Measurements from ENCODE around the gene GCN1. TPM values are rescaled to one million over a fixed set of nuclear protein-coding genes. Genes with fewer than 3 reads are reported as not detected.

The GCN1 gene
- total RNA-seq, 1 donor from 2014 or later: 123 TPM

DNA sequence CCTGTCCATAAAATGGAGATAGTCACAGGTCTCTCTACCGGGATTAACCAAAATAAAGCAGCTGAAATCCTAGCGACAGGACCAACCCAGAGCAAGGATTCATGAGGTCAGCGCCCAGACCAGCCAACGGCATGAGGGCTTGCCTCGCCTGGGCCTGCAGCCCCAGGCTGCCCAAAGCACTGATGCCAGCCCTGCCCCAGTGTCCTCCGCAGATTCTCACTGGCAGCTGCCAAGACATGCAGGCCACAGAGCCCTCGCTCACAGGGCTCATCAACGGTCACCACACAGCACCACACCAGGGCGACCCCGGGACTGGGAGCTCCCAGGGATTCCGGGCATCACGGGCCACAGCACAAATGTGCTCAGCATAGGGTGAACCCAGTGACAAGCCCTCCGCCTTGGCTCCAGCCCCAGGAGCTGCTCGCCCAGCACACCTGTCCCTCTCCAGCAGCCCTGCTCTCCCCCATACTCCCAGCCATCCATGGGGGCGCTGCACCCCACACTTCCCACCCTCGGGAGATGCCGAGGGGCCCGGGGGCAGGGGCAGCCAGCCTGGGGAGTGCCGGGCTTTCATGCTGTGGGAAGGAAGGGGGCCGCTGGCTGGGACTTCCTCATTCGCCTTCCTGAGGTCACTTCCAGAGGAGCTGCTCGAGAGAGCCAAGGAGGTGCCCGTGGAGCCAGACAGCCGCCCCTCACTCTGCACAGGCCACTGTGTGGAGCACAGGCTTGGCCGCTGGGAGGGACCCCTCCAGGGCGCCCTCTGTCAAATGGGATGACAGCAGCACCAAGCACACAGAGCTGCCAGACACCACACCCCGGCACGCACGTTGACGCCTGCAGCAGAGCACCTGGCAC, 92.1 kb downstream of the GCN1 start:
- Histone ChIP-seq H3K27me3 (ENCODE audit: insufficient read depth, low read length) (no peaks in the 10 kb centered on the region), H2AFZ (ENCODE audit: low read depth, low read length) (no peak overlapping the region), H3K4me1 (ENCODE audit: insufficient read depth, low read length) (peaks cover 4% of the 10 kb centered on the region), H3K4me2 (ENCODE audit: low read length) (no peak overlapping the region), H3K79me2 (ENCODE audit: insufficient read depth, low read length) (peaks cover 88% of the 10 kb centered on the region), H3K9me3 (ENCODE audit: insufficient read depth, low read depth, low read length) (no peaks in the 10 kb centered on the region), H3K27ac (ENCODE audit: low read depth, low read length) (no peak overlapping the region), H3K36me3 (ENCODE audit: insufficient read depth, low read length) (peaks cover 11% of the 10 kb centered on the region), H3K9ac (ENCODE audit: low read length) (no peak overlapping the region), H3K4me3 (ENCODE audit: insufficient read depth, low read depth, low read length) (no peak overlapping the region), H4K20me1 (ENCODE audit: insufficient read depth, low read length) (peaks cover 92% of the 10 kb centered on the region)
- no peak overlapping the region for H3K4me3 Mint-ChIP-seq (ENCODE audit: unreplicated experiment)
- H3K9me3 Mint-ChIP-seq (ENCODE audit: unreplicated experiment): no peaks in the 10 kb centered on the region
- H3K27ac Mint-ChIP-seq (ENCODE audit: unreplicated experiment): no peak overlapping the region
- peaks cover 5% of the 10 kb centered on the region for H3K4me1 Mint-ChIP-seq (ENCODE audit: low read depth, unreplicated experiment)
- H3K27me3 Mint-ChIP-seq (ENCODE audit: low read depth, unreplicated experiment): no peaks in the 10 kb centered on the region
- H3K36me3 Mint-ChIP-seq (ENCODE audit: low read depth, unreplicated experiment): peaks cover 11% of the 10 kb centered on the region
- DNase-seq (ENCODE audit: low read depth) (no peak), FAIRE-seq (no peak)
- TF ChIP-seq, protein P1, sequence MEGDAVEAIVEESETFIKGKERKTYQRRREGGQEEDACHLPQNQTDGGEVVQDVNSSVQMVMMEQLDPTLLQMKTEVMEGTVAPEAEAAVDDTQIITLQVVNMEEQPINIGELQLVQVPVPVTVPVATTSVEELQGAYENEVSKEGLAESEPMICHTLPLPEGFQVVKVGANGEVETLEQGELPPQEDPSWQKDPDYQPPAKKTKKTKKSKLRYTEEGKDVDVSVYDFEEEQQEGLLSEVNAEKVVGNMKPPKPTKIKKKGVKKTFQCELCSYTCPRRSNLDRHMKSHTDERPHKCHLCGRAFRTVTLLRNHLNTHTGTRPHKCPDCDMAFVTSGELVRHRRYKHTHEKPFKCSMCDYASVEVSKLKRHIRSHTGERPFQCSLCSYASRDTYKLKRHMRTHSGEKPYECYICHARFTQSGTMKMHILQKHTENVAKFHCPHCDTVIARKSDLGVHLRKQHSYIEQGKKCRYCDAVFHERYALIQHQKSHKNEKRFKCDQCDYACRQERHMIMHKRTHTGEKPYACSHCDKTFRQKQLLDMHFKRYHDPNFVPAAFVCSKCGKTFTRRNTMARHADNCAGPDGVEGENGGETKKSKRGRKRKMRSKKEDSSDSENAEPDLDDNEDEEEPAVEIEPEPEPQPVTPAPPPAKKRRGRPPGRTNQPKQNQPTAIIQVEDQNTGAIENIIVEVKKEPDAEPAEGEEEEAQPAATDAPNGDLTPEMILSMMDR (IDR thresholded peaks at IDR 0.05; ENCODE audit: insufficient read depth, low read depth, low read length): no peak
- TF ChIP-seq EZH2 (IDR thresholded peaks at IDR 0.05; ENCODE audit: insufficient read depth, low read length): no peak

DNA sequence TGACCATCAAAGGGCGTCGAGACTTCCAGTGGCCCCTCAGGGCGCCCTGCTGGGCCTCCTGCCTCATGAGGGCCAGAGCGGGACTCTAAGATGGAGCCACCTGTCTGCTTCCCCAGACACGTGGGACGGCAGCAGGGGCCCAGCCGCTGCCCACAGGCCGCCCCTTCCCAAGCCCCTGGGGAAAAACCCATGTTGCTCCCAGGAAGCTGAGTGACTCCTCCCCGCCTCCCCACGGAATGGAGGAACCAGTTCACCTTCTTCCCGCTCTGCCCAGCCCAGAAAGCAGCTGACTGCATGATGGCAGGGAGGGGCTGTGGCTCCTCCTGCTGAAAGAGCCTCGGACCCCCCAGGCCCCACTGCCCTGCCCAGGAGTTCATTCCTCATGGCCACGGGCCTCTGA, 92.9 kb downstream of the GCN1 start:
- H3K9me3 Mint-ChIP-seq (ENCODE audit: unreplicated experiment): no peaks in the 10 kb centered on the region
- H3K4me3 Mint-ChIP-seq (ENCODE audit: unreplicated experiment): no peak overlapping the region
- no peaks in the 10 kb centered on the region for H3K27me3 Mint-ChIP-seq (ENCODE audit: low read depth, unreplicated experiment)
- no peak overlapping the region for H3K9ac ChIP-seq (ENCODE audit: low read length)
- H3K27ac Mint-ChIP-seq (ENCODE audit: unreplicated experiment): no peak overlapping the region
- peaks cover 4% of the 10 kb centered on the region for H3K4me1 ChIP-seq (ENCODE audit: insufficient read depth, low read length)
- peaks cover 5% of the 10 kb centered on the region for H3K4me1 Mint-ChIP-seq (ENCODE audit: low read depth, unreplicated experiment)
- no peak for TF ChIP-seq EZH2 (IDR thresholded peaks at IDR 0.05; ENCODE audit: insufficient read depth, low read length)
- TF ChIP-seq, protein P1 (IDR thresholded peaks at IDR 0.05; ENCODE audit: insufficient read depth, low read depth, low read length): no peak
- peaks cover 80% of the 10 kb centered on the region for H3K79me2 ChIP-seq (ENCODE audit: insufficient read depth, low read length)
- peaks cover 11% of the 10 kb centered on the region for H3K36me3 Mint-ChIP-seq (ENCODE audit: low read depth, unreplicated experiment)
- H3K36me3 ChIP-seq (ENCODE audit: insufficient read depth, low read length): peaks cover 14% of the 10 kb centered on the region
- H3K27ac ChIP-seq (ENCODE audit: low read depth, low read length): no peak overlapping the region
- no peak for FAIRE-seq
- no peaks in the 10 kb centered on the region for H3K27me3 ChIP-seq (ENCODE audit: insufficient read depth, low read length)
- no peak for DNase-seq (ENCODE audit: low read depth)
- no peaks in the 10 kb centered on the region for H3K9me3 ChIP-seq (ENCODE audit: insufficient read depth, low read depth, low read length)
- no peak overlapping the region for H3K4me3 ChIP-seq (ENCODE audit: insufficient read depth, low read depth, low read length)
- H3K4me2 ChIP-seq (ENCODE audit: low read length): no peak overlapping the region
- H2AFZ ChIP-seq (ENCODE audit: low read depth, low read length): no peak overlapping the region
- peaks cover 86% of the 10 kb centered on the region for H4K20me1 ChIP-seq (ENCODE audit: insufficient read depth, low read length)

DNA sequence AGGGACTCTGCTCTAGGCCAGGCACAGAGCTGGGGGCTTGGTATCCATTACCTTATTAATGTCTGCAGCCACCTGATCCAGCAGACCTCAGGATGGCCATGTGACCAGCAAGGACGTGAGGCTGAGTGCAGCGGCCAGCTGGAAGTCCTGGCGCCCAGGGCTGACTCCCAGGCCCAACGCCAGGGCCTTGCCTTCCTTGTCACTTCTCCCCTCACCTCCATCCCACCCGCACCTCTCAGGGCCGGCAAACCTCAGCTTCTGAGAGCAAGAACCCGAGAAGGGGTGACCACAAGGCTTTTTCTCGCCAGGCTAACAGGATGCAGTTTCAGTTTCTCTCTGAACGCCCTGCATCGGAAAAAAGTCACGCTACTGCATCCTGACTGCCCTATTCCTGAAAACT, 93.3 kb downstream of the GCN1 start:
- no peak overlapping the region for H3K4me2 ChIP-seq (ENCODE audit: low read length)
- no peak for DNase-seq (ENCODE audit: low read depth)

More for the DNA sequence above, 93.3 kb downstream of the GCN1 start:
- no peak for FAIRE-seq
- Mint-ChIP-seq H3K27me3 (ENCODE audit: low read depth, unreplicated experiment) (no peaks in the 10 kb centered on the region), H3K4me1 (ENCODE audit: low read depth, unreplicated experiment) (peaks cover 5% of the 10 kb centered on the region), H3K4me3 (ENCODE audit: unreplicated experiment) (no peak overlapping the region), H3K9me3 (ENCODE audit: unreplicated experiment) (no peaks in the 10 kb centered on the region), H3K27ac (ENCODE audit: unreplicated experiment) (no peak overlapping the region), H3K36me3 (ENCODE audit: low read depth, unreplicated experiment) (peaks cover 11% of the 10 kb centered on the region)
- peaks cover 86% of the 10 kb centered on the region for H4K20me1 ChIP-seq (ENCODE audit: insufficient read depth, low read length)
- no peak overlapping the region for H3K4me3 ChIP-seq (ENCODE audit: insufficient read depth, low read depth, low read length)
- H2AFZ ChIP-seq (ENCODE audit: low read depth, low read length): no peak overlapping the region
- peaks cover 18% of the 10 kb centered on the region for H3K36me3 ChIP-seq (ENCODE audit: insufficient read depth, low read length)
- no peaks in the 10 kb centered on the region for H3K27me3 ChIP-seq (ENCODE audit: insufficient read depth, low read length)
- H3K4me1 ChIP-seq (ENCODE audit: insufficient read depth, low read length): peaks cover 4% of the 10 kb centered on the region
- H3K27ac ChIP-seq (ENCODE audit: low read depth, low read length): no peak overlapping the region
- TF ChIP-seq, protein P1 (IDR thresholded peaks at IDR 0.05; ENCODE audit: insufficient read depth, low read depth, low read length): no peak
- TF ChIP-seq EZH2 (IDR thresholded peaks at IDR 0.05; ENCODE audit: insufficient read depth, low read length): no peak
- no peaks in the 10 kb centered on the region for H3K9me3 ChIP-seq (ENCODE audit: insufficient read depth, low read depth, low read length)
- H3K79me2 ChIP-seq (ENCODE audit: insufficient read depth, low read length): peaks cover 76% of the 10 kb centered on the region
- H3K9ac ChIP-seq (ENCODE audit: low read length): no peak overlapping the region
